Forelimb muscle (tissue), 1 donor: ENCODE measurements around the gene VOPP1. TPM values are rescaled to one million over a fixed set of nuclear protein-coding genes. Genes with fewer than 3 reads are reported as not detected.

Experiments used
- DNase-seq: peaks from one replicate; pipeline ENCODE4 v3.0.0-alpha.2; 2013; ENCODE audit warnings: low read depth
- polyA plus RNA-seq: library from polyadenylated mRNA; unstranded; fragments of 120-200 nt; gene quantifications from one replicate; pipeline ENCODE4 v1.2.1, GENCODE V29; 2013; ENCODE audit not compliant: insufficient read length

Gene VOPP1
- polyA plus RNA-seq, 1 donor, result 24.6 TPM

DNA sequence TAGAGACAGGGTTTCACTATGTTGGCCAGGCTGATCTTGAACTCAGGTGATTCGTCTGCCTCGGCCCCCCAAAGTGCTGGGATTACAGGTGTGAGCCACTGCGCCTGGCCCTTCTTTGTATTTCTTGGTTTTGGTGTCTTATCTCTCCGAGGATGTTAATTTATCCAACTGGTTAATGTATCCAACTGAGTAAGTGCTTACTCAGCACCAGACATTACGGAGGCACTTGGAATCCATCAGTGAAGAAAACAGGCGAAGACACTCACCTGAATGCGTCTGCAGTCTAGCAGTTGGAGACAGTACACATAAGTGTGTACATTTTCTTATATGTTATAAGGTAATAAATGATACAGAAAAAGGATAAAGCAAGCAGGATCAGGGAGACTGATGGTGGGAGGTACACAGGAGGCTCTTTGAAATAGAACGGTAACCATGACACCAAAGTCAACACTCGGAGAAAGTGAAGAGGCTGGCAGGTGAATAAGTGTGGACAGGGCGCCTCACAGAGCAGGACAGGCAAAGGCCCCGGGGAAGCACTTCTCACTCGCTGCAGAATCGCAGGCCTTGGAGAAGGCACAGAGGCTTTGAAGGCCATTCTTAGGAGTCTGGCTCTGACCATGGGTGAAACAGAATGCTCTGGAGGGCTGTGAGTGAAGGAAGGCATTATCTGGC is 134.1 kb downstream of the VOPP1 start:
- no peak for DNase-seq

DNA sequence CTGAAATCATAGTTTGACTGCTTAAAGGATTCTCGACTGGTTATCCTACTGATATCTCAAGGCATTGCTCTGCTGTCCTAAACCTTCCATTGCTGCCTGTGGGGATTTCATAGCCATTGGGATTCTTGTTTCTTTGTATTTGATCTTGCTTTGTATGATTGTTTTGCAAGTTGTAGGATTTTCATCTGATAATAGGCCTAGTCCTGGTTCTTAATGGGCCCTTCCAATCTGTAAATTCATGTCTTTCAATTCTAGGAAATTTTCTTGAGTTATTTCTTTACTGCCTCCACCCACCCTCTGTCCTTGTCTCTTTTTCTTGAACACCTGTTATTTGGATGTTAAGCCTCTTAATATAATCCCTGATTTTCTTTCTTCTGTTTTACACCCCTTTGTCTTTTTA is 134.9 kb downstream of the VOPP1 start:
- no peak for DNase-seq

DNA sequence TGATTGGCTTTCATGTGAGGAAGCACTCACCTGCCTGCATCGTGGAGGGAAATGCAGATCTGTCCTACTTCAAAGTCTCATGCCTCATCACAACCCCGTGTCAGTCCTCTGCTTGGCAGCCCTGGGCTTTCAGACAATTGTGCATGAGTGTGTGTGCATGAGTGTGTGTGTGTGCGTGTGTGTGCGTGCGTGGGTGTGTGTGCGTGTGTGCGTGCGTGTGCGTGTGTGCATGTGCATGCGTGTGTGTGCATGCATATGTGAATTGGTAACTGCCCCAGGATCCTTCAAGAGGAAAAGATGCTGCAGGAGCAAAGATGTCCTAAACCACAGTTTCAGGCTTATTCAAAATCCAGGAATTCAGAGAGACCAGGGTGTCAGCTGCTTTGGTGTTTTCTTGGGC is 135.8 kb downstream of the VOPP1 start:
- DNase-seq, result no peak

DNA sequence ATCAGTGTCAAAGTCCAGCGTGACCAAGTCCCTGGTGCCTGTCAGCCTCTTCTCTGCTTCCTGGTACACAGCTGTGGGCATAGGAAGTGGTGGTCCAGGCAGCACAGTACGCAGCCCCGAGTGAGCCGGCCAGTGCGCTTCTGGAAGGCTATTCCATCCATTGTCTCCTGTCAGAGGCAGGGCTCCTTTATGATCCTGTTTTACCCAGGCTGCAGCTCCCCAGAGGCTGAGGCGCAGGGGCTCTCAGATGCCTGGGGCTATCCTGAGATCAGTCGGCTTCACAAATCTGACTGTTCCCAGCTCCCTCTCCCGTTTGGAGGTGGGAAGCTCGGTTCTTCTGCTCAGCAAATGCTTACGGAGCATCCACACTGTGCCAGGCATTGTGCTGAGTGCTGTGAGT is 136.8 kb downstream of the VOPP1 start:
- DNase-seq, result no peak

DNA sequence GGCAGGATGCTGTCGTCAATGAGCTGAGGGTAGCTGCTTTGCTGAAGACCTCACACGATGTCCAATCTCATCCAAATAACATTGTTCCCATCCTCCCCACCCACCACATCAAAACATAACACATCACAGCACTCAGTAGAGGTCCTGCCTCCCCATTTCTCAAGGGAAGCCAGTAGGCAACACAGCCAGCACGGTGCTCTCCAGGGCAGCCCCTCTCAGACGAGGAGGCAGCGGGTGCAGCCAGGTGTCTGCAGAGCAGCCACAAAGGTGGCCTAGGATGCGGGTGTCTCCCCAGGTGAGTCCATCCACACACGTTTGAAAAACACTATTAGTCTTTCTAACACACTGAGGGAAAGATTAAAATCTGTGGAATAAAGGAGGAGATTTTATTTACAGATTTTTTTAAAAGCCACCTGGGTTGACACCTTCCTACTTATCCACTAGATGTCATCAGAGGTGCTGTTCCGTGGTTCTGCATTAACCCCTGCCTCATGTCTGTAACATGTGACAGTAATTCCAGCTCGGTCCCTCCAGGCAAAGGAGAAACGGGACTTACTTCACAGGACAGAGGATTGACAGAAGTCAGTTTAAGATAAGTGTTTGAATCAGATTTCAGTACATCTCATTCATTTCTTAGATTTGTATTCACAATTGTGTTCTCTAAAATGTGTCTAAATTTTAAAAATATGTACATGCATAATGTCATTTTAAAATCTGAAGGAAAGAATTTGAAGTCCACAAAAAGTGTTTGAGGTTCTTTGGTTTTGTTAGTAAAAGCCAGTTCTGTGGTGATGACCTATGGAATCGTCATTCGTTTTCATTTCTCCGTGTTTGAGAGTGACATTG is 139.1 kb downstream of the VOPP1 start:
- no peak for DNase-seq

DNA sequence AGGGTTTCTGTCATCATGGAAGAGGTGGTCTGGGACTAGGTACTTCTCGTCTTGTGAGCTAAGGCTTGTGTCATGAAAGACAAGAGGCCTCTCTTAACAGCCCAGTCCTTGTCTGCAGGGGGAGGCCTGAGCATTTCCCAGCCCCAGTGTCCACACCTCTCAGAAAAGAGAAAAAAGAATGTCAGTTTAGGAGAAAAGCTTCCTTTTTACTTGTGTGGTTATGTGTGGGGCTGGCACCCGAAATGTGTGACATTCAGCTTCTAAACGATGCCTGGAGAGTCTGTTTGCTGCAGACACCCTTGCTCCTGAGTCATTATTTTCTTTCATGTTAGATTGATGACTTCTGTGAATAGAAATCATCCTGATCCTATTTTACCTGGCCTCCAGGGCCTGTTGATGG is 139.8 kb downstream of the VOPP1 start:
- DNase-seq, result no peak

DNA sequence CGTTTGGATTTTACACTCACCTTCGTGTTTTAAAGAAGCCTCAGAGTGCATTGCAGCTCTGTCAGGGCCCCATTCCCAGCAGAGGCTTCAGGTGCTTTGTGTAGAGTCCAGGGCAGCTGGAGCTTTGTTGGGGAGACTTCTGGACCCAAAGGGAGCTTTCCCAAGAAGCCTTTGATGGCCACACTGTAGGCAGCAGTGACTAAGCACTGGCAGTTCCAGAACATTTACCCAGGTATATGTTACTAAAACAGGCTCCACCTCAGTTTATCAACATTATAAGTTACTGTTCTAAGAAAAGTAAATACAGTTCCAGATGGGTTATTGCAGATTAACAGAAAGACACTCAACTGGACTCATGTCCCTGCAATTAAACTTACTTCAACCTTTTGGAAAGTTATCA is 140.4 kb downstream of the VOPP1 start:
- DNase-seq, result no peak

DNA sequence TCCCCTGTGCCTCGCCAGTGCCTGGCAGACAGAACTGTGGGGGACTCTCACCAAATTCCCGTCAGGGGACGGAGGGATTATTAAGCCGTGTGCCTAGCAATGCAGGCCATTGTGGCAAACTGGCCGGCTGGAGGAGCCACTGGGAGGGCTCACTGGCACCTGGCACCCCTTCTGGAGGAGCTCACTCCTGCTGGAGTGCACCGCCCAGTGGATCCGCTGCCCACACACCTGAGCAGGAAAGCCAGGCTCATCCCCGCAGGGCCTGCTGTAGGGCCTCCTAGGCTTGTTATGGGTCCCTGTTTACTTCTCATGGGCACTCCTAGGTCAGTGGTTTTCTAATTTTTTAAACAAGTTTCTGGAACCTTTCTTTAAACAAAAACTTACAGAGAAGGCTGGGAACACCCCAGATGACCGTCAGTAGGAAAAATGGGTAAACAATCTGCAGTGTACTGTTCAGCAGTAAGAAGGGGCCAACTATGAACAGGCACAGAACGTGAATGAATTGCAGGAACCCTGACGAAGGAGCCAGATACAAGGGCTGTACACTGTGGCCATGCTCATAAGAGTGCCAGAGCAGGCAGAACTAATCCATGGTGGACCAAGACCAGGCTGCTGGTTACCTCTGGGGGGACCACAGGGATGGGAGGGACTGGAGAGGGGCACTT is 142.3 kb downstream of the VOPP1 start:
- no peak for DNase-seq

DNA sequence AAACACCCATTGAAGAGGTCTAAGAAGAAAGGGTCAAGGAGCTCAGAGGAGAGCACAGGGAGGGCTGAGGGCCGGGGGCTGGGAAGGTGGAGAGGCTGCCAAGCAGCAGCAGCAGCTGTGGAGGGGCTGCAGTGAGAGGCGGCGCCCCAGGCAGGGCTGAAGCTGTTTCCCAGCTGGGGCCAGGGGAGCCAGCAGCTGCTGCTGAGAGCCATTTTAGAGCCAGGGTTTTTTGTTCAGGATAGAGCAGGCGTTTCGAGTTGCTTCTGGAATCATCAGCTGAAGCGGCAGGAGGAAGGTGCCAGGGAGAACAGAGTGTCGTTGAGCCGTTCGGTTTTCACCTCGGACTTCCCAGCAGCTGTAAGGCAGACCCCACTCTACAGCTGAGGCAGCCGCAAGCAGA is 144.5 kb downstream of the VOPP1 start:
- DNase-seq, result peak; percentile 31

DNA sequence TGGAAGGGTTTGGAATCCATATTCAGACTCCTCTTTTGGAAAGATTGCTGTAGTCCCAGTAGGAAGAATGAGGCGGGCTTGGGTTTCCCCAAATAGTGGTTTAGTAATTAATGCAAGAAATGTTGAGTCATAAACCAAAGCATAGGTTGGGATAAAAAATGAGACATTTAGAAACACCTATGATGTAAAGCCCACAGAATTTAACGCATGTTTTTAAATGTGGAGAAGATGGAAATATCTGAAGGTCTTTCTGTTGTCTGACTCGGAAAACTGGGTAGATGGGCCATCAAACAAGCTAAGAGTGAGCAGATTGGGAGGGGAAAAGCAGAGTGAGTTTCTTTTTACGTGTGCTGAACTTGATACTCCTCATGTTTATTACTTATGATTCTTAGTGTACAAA is 145.0 kb downstream of the VOPP1 start:
- no peak for DNase-seq

DNA sequence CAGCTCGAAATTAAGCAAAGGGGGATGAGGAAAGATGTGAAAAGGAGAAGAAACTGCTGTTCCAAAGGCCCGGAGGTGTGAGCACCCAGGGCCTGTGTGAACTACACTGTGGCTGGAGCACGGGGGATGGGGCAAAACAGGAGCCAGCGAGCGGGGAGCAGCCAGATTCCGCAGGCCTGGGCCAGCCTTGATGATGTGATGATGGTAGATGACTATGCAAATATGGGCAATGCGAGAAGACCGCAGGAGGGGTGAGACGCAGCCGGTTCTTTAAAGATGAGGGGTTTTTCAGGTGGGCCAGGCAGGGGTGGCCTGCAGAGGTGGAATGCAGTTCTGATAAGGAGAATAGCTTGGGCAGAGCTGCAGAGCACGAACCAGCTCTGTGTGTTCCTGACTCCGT is 145.6 kb downstream of the VOPP1 start:
- DNase-seq, result no peak

DNA sequence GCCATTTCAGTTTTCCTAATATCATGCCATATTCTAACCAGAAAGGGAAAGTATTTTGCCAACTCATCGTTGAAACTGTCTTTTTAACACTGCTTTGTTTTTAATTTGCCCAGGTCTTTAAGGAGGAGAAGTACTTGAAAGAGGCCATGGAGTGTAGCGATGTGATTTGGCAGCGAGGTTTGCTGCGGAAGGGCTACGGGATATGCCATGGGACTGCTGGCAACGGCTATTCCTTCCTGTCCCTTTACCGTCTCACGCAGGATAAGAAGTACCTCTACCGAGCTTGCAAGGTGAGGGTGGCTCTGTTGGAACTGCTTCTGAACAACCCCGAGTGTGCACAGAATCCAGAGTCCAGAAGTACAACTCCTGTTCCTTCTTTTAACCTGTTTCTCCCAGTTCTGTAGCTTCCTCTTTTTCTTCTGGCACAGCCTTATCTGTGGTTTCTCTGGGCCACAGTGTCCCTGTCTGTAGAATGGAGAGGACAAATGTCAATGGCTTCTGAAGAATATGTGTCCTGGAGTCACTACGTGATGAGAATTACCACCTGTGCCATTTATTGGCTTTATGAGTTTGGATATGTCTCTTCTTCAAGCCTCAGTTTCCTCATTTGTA is 147.1 kb downstream of the VOPP1 start:
- DNase-seq, result no peak

DNA sequence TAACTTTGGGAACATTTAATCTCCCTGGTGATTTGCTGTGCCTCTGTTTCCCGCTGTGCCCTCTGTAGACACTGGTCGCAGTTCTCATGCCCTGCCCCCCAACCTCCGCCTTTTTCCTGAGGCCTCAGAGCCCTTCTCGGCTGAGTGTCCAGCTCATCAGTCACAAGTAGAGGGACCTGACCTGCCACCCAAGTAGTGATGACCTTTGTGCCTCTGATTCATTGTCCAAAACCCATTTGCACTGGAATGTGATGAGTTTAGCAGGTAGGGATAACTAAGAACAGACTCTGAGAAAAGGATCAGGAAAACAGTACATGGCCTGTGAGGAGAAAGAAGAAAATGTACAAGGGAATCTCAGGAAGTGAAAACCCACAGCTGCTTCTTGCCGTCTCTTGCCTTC is 148.4 kb downstream of the VOPP1 start:
- no peak for DNase-seq

DNA sequence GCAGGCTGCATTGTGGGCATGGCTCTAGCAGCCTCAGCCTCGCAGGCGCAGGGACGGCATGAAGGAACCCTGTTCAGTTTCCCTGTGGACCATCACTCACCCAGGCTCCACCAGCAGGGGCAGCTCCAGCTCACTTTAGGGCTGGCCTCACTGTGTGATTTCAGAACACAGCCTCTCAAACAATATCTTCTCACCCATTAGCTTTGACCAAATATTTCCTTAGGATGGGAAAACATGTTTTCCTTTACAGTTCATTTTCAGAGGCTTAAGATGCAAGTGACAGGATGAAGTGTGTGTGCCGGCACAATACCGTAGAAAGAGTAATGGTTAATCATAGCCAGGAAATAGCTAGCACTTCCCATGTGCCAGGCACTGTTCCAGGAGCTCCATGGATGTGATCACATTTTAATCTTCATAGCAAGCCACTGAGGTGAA is 149.0 kb downstream of the VOPP1 start:
- DNase-seq, result no peak

Other genes with a start within 250 kb of the VOPP1 start
- 18.5 TPM for gene LANCL2, start 207.2 kb downstream of the VOPP1 start, polyA plus RNA-seq